NCI-H1436 (cell line): ENCODE data around the gene PLCH1.

ENCODE experiments used
- DNase-seq: peaks from one replicate; lab custom pipeline; 2025; lab: John Stamatoyannopoulos, UW

PLCH1 gene

DNA sequence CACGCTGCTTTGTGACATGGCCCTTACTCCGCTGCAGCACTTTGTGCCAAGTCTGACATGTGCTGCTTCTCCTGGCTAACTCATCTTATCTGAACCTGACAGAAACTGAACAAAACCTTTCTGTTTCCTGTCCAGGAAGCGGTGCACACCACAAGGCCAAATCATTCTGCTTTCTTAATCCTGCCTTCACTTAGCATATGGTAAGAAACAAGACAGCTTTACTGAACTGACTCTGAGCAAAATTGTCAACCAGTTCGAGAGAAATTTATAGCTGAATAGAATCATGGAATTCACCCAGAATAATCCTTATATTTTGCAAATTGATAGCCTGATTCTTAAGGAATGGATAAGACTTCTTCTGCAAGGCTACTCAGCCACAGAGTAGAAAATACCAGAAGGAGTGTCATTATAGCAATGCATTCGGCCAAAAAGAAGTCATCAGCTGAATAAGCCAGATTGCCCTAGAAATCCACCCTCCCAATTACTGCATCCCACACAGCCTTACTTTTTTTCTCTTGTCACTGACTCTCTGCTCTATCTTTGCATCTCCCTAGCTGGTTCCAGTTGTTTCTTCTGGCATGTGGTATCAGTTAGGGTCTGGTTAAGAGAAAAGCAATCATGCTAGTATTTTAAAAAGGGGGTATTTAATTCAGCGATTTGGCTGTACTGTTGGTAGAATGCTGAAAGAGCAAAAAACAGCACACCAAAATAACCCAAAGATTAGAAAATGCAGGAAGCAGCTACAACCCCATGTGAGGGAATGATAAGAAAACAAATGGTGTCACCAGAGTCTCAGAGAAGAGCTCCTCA is 409.8 kb downstream of the PLCH1 start:
- no peak for DNase-seq

DNA sequence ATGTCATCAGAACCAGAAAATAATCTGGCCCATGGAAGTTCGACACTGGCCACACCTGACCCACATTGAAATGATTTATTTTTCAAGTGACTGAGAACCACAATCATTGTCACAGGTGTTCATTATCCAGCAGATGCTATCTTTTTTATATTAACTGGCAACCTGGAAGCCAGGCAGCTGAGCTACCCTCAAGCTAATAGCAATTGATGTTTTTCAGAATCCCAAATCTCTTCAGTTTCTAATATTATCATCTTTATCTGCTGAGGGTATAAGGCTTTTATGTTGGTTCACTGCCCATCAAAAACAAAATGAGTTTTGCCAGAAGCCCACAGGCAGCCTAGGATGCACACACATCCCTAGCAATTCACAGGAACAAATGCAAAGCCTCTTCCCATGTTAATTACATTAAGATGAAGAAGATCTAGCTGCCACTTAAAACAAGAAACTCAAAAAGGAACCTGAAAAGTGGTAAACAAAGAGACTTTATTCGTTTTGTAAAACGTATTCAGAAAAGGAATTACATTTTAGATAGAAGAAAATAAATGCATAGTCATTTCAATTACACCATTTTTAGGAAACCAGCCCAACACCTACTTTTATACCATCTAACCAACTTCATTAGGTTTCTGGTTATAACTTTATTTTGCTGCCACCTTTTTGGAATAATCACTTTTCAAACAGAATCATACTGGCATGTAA is 410.5 kb downstream of the PLCH1 start:
- DNase-seq, result no peak

- DNase-seq, result no peak
These were observed 412.2 kb downstream of the PLCH1 start for GRCh38 chr3:155332716-155333115.

GRCh38 chr3:155331078-155331477 is 413.8 kb downstream of the PLCH1 start:
- no peak for DNase-seq

DNA sequence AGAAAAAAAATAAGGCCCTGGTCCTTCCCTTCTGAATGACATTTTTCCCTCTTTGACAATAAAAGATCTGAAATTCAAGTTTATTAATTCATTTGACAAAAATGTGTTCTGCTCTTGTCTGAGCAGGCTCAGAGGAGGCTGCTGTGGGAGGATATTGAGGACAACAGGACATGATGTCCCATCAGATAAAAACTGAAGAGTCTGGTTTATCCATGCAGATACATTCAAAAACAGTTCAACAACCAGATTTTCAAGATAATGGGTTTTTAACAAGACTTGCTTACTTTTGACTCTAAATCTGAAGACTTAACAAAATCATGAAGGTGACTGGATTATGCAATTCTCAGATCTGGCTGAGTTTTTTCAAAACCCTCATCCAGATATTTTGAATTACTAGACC is 414.5 kb downstream of the PLCH1 start:
- no peak for DNase-seq

GRCh38 chr3:155329513-155330048 is 415.3 kb downstream of the PLCH1 start:
- no peak for DNase-seq

DNA sequence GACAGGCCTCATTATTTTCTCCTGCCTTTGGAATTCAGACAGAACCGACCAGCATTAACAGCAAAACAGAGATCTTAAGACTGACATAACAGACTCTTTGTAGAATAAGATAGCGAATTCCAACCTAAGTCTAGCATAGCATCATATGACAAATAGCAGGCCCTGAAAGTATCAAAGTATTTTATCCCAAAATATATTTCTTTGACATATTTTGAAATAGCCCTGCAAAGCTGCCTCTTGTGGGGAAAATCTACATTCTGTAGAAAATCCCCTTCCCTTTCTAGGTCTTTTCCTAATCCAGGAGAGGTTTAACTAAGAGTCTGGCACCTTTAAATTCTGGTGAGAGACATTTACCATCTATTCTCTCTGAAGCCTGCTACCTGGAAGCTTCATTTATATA is 417.0 kb downstream of the PLCH1 start:
- no peak for DNase-seq

GRCh38 chr3:155327430-155327829 is 417.4 kb downstream of the PLCH1 start:
- no peak for DNase-seq

- no peak for DNase-seq
These were observed 418.0 kb downstream of the PLCH1 start for GRCh38 chr3:155326901-155327300.

DNA sequence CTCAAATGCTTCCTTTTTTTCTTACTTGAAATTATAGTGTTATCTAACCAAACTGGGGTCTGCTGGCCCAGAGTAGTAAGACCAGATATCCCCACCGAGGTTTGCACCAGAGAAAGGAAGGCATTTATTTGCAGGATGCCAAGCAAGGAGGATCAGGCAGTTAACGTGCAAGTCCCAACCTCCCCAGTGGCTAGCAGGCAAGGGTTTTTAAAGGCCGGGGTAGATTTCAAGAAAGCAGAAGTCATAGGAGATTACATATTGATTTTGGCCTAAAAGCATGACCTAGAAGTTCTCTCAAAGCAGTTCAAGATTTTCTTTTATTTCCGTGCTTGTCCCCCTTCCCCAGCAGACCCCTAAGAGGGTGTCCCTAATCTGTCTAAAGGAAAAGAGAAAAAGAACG is 418.6 kb downstream of the PLCH1 start:
- no peak for DNase-seq
